Measurements from ENCODE around the gene ITGA5. TPM values are rescaled to one million over a fixed set of nuclear protein-coding genes. Genes with fewer than 3 reads are reported as not detected.

The ITGA5 gene
- total and polyA plus RNA-seq, 2 of the 13 experiments (the other 11 are each of a cell fraction or from before 2014, with no cell fraction given) = 0.20 to 0.40 TPM

DNA sequence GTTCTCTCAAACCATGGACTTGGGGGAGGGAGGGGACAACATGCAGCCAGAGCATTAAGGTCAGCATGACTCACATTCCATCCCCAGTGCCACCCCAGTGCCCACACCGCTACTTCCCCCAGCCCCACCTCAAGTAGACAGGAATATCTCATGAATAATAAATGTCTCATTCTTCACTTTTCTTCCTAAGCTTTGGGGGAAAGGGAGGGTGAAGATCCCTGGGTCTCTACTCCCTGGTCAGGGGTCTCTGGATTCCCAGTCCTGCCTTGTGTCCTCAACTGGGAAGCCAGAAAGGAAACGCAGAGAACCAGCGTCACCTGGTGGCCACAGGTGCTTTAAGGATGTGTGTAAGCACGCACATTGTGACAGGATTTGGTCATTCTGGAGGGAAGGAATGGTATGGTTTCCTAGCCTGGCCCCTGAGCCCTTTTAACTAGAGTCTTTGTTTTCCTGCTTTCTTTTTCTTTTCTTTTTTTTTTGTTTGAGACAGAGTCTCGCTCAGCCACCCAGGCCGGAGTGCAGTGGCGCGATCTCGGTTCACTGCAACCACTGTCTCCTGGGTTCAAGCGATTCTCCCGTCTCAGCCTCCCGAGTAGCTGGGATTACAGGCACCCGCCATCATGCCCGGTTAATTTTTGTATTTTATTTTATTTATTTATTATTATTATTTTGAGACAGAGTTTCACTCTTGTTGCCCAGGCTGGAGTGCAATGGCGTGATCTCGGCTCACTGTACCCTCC, 58.2 kb downstream of the ITGA5 start (continued):
- TF ChIP-seq, protein P1, sequence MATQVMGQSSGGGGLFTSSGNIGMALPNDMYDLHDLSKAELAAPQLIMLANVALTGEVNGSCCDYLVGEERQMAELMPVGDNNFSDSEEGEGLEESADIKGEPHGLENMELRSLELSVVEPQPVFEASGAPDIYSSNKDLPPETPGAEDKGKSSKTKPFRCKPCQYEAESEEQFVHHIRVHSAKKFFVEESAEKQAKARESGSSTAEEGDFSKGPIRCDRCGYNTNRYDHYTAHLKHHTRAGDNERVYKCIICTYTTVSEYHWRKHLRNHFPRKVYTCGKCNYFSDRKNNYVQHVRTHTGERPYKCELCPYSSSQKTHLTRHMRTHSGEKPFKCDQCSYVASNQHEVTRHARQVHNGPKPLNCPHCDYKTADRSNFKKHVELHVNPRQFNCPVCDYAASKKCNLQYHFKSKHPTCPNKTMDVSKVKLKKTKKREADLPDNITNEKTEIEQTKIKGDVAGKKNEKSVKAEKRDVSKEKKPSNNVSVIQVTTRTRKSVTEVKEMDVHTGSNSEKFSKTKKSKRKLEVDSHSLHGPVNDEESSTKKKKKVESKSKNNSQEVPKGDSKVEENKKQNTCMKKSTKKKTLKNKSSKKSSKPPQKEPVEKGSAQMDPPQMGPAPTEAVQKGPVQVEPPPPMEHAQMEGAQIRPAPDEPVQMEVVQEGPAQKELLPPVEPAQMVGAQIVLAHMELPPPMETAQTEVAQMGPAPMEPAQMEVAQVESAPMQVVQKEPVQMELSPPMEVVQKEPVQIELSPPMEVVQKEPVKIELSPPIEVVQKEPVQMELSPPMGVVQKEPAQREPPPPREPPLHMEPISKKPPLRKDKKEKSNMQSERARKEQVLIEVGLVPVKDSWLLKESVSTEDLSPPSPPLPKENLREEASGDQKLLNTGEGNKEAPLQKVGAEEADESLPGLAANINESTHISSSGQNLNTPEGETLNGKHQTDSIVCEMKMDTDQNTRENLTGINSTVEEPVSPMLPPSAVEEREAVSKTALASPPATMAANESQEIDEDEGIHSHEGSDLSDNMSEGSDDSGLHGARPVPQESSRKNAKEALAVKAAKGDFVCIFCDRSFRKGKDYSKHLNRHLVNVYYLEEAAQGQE (IDR thresholded peaks at IDR 0.05; ENCODE audit: borderline replicate concordance in 1 of 2, low read depth in 1 of 2, low read length in 2 of 2) = no peak
- TF ChIP-seq, protein P2, sequence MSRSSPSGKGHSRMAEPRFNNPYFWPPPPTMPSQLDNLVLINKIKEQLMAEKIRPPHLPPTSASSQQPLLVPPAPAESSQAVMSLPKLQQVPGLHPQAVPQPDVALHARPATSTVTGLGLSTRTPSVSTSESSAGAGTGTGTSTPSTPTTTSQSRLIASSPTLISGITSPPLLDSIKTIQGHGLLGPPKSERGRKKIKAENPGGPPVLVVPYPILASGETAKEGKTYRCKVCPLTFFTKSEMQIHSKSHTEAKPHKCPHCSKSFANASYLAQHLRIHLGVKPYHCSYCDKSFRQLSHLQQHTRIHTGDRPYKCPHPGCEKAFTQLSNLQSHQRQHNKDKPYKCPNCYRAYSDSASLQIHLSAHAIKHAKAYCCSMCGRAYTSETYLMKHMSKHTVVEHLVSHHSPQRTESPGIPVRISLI (CRISPR knock-in tag; IDR thresholded peaks at IDR 0.05; ENCODE audit: borderline replicate concordance) = peak; percentile 63; the same call in 1 of the 2 replicates
- TF ChIP-seq, protein P3, sequence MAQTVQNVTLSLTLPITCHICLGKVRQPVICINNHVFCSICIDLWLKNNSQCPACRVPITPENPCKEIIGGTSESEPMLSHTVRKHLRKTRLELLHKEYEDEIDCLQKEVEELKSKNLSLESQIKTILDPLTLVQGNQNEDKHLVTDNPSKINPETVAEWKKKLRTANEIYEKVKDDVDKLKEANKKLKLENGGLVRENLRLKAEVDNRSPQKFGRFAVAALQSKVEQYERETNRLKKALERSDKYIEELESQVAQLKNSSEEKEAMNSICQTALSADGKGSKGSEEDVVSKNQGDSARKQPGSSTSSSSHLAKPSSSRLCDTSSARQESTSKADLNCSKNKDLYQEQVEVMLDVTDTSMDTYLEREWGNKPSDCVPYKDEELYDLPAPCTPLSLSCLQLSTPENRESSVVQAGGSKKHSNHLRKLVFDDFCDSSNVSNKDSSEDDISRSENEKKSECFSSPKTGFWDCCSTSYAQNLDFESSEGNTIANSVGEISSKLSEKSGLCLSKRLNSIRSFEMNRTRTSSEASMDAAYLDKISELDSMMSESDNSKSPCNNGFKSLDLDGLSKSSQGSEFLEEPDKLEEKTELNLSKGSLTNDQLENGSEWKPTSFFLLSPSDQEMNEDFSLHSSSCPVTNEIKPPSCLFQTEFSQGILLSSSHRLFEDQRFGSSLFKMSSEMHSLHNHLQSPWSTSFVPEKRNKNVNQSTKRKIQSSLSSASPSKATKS (CRISPR knock-in tag; IDR thresholded peaks at IDR 0.05) = no peak
- TF ChIP-seq ARNTL (CRISPR knock-in tag; IDR thresholded peaks at IDR 0.05) = no peak
- no peak for TF ChIP-seq ZNF326 (CRISPR knock-in tag; IDR thresholded peaks at IDR 0.05; ENCODE audit: borderline replicate concordance)
- TF ChIP-seq SRSF9 (IDR thresholded peaks at IDR 0.05; ENCODE audit: borderline replicate concordance, insufficient read depth, low read depth, low read length, poor library complexity, severe bottlenecking) = no peak
- no peak for TF ChIP-seq ASH2L (IDR thresholded peaks at IDR 0.05; ENCODE audit: insufficient read length, low read depth, low read length)
- TF ChIP-seq THAP11 (CRISPR knock-in tag; IDR thresholded peaks at IDR 0.05) = peak; percentile 38; the same call in 1 of the 2 replicates
- no peak for TF ChIP-seq NFIC (IDR thresholded peaks at IDR 0.05; ENCODE audit: low read length)
- TF ChIP-seq ZNF816 (CRISPR knock-in tag; IDR thresholded peaks at IDR 0.05; ENCODE audit: borderline replicate concordance) = no peak
- no peak for TF ChIP-seq NFE2 (CRISPR knock-in tag; IDR thresholded peaks at IDR 0.05)
- no peak for TF ChIP-seq ZNF3 (CRISPR knock-in tag; IDR thresholded peaks at IDR 0.05)
- no peak for TF ChIP-seq ZNF788 (CRISPR knock-in tag; IDR thresholded peaks at IDR 0.05; ENCODE audit: borderline replicate concordance)
- TF ChIP-seq, protein P4, sequence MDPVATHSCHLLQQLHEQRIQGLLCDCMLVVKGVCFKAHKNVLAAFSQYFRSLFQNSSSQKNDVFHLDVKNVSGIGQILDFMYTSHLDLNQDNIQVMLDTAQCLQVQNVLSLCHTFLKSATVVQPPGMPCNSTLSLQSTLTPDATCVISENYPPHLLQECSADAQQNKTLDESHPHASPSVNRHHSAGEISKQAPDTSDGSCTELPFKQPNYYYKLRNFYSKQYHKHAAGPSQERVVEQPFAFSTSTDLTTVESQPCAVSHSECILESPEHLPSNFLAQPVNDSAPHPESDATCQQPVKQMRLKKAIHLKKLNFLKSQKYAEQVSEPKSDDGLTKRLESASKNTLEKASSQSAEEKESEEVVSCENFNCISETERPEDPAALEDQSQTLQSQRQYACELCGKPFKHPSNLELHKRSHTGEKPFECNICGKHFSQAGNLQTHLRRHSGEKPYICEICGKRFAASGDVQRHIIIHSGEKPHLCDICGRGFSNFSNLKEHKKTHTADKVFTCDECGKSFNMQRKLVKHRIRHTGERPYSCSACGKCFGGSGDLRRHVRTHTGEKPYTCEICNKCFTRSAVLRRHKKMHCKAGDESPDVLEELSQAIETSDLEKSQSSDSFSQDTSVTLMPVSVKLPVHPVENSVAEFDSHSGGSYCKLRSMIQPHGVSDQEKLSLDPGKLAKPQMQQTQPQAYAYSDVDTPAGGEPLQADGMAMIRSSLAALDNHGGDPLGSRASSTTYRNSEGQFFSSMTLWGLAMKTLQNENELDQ (CRISPR knock-in tag; IDR thresholded peaks at IDR 0.05; ENCODE audit: borderline replicate concordance) = no peak
- no peak for TF ChIP-seq ZNF629 (CRISPR knock-in tag; conservative IDR thresholded peaks at IDR 0.05)
- no peak for TF ChIP-seq ZNF205 (CRISPR knock-in tag; IDR thresholded peaks at IDR 0.05)
- TF ChIP-seq ZNF121 (CRISPR knock-in tag; IDR thresholded peaks at IDR 0.05) = 0 out of 2 replicates have a peak, but pooled peaks have one; percentile 20
- TF ChIP-seq ZFP37 (CRISPR knock-in tag; IDR thresholded peaks at IDR 0.05; ENCODE audit: borderline replicate concordance) = no peak
- TF ChIP-seq ATRX (CRISPR knock-in tag; IDR thresholded peaks at IDR 0.05; ENCODE audit: borderline replicate concordance) = no peak
- TF ChIP-seq ZNF562 (CRISPR knock-in tag; IDR thresholded peaks at IDR 0.05; ENCODE audit: borderline replicate concordance) = no peak
